HuH-7.5 (cell line): ENCODE data around the gene QRICH1.

ENCODE experiments used
- DNase-seq: peaks from one replicate; pipeline ENCODE4 v3.0.0; 2011; ENCODE audit warnings: low spot score

The QRICH1 gene

DNA sequence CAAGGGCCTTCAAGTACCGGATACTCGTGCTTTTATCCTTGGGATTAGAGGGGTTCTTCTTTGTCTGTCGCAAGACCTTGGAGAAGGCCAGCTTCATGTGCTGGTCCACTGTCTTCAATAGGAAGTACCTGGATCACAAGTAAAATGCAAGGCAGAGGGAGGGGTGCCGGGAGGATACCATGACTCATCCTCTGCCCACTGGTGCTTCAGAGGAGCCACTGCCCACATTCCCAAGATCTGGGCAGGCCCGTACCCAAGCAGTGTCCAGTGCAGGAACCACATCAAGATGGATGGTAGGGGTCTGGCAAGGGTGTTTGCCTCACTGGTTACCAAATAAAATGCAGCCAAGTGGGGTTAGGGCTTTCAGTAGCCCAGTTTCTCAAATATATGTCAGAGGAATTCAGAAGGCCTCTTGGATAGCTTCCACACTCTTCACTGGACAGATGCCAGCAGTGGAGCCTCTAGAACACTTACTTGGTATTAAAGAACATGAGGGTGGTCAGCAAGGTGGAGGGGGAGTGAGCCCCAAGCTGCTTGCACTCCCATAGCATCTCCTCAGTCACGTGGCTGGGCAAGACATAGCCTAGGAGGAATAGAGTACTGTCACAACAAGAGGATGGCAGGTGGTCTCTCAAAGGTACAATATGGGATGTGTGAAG is 61.1 kb downstream of the QRICH1 start:
- no peak for DNase-seq

DNA sequence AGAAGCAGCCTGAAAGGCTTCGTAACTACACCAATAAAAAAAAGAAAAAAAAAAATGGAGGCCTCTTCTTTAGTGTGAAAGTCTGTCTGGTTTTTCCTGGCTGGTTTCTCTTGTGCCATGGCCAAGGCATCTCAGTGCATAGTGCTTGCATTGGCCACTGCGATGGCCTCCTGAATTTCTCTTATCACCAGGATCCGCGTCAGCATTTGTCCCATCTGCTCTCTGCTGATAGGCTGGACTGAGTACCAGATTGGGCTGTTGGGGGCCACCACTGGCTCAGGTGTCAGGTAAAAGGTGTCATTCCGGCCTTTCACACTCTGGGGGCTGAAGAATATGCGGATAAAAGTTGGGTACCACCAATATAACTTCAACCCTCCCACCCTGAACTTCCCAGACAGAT is 63.5 kb downstream of the QRICH1 start:
- DNase-seq: no peak

DNA sequence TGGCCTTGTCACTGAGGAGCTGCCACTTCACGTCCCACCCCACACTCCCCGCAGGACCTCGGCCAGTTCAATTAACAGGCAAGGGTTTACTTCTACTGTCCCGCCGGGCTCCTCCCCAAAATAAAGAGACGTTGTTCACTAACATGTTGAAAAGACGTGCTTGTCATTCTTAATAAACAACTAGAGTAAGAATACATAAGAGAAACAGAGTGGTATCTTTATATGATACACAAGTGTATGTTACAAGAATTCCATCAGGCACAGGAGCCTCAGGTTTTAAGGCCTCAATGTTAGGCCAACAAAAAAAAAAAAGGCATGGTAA is 64.3 kb downstream of the QRICH1 start:
- no peak for DNase-seq

DNA sequence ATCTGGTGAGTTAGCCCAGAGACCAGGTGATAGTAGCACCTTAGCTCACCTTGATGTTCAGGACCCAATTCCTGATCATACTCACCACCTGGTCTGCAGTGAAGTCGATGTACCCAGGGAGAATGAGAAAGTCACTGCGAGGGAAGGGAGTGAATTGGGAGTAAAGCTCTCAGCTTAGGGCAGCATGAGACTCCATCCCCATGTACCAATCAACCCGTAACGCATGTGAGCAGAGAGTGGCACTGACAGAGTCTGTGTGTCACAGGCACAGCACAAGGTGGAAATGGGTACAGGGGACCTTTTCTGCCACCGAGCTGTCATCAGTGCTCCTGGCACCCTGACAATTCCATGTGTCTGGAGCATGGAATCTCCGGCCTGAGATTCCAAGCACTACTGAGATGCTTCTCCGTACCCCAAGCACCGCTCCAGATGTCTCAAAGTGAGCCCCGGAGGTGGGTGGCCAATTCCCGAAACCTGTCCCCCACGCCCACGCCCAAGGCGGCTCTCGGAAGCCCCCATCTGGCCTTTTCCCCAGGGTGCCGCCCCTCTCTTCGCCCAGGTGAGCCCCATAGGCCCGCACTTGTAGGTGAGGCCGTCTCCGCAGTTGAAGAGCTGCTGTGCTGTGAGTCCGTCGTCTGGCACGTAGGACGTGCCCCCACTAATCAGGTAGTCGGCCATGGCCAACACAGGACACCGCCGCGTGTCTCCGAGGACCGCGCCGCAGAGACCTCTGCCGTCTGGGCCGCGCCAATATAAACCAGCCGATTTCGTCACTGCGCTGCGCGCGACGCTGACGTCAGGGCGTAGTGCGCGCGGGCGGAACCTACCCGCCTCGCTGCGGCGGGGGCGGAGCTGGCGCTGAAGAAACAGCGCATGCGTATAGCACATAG is 65.0 kb downstream of the QRICH1 start, which contains the start of gene IMPDH2:
Gene IMPDH2 (minus strand): TSS at position 726 of the 890 bp plus-strand sequence. CDS start 48 bp downstream, at position 678.
- DNase-seq: peak; percentile 76

DNA sequence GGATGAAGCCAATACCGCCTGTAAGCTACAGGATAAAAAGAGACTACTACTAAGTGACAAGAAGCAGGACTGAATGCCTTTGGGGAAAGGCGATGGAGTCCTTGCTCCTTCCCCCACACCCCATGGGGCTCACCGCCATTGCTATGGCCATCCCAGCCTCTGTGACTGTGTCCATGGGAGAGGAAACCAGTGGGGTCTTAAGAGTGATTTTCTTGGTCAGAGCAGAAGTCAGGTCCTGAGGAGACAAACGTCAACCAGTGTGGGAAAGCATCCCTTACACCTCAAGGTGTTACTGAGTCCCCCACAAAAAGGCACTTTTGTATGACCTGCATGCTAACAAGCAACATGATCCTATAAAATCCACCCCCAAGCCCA is 65.6 kb downstream of the QRICH1 start:
- DNase-seq: no peak

DNA sequence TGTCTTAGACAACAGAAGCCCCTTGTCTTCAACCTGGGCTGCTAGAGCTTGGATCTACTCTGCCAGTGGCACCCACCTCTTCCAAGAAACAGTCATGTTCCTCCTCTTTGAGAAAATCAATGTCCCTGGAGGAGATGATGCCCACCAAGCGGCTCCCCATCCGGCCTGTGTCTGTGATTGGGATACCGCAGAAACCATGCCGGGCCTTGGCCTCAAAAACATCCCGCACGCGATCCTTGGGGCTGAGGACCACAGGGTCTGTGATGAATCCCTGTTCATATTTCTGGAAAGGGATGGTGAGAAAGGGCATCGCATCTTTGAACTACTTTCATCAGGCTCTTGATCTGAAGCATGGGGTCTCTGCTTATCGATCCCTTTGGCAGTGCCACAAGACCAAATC is 66.2 kb downstream of the QRICH1 start:
- DNase-seq: no peak

DNA sequence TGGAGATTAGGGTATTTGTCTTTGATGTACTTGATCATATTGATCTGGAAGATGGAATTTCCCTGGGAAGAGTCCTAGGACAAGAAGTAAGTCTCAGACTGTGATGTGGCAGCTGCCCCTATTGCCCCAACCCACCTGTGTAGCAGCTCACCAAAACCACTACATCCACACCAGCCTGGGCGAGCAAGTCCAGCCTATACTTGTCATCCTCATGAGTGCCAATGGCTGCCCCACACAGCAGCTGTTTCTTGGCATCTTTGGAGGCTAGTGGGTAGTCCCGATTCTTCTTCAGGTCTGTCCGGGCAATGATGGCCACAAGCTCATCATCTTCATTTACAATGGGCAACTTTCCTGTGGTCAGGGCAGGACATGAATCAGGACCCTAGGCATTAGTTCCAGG is 67.3 kb downstream of the QRICH1 start:
- DNase-seq: no peak

DNA sequence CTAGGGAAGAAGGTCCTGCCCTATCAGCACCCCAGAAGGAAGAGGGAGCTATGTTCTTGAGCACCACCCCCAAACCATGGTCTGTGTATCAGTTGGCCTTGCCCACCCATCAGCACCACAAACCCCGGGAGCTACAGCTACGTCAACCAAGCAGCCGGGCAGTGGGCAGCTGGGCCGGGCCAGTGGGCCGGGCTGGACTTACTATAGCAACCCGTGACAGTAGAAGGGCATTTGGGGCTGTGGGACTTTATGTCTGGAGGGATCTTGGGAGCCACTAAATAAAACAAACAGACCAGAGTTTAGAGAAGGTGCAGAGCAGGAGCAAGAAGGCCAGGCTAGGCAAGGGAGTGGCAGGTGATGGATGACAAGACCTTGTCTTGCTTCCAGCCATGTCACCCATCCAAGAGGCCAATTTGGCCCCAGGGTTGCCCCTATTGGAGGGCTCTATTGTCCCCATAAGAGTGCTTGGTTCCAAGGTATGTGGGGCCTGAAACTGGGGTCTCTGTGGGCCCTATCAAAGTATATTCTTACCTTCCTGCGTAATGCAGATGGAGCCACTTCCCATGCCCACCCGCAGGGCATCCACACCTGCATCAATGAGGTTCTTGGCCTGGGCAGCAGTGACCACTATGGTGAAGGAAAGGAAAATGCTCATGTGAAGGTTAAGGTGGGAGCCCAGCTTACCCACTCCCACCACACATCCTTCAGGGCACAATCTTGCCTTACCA is 67.9 kb downstream of the QRICH1 start:
- no peak for DNase-seq

DNA sequence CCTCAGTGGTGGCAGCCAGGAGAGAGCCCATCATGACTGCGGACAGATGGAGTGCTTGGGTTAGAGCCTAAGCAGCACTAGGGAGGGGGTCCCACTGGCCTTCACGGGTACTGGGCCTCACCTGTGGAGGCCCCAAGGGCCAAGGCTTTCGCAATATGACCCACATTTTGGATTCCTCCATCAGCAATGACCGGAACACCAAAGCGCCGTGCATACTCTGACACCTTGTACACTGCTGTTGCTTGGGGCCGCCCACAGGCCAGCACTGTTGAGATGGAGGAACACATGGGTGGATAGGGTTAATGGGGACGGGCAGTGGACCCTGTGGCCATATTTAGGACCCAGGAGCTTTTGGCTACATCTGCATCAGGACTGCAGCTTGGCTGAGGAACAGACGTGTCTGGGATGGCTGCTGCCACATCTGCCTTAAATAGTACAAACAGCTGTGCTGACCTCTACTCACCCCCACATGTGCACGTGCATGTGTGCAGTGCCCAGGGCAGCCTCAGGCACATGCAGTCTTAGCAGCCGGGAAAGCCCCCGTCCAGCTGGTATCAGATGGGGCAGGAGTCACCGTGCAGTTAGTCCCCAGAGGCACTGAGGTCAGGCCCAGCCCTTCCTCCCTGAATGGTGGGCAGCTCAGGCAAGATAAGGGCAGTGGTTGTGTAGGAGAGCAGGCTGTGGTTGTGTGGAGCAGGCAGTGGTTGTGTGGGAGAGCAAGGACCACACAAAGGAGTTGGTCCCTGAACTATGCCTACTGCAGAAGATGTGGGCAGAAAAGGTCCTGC is 68.7 kb downstream of the QRICH1 start:
- no peak for DNase-seq

DNA sequence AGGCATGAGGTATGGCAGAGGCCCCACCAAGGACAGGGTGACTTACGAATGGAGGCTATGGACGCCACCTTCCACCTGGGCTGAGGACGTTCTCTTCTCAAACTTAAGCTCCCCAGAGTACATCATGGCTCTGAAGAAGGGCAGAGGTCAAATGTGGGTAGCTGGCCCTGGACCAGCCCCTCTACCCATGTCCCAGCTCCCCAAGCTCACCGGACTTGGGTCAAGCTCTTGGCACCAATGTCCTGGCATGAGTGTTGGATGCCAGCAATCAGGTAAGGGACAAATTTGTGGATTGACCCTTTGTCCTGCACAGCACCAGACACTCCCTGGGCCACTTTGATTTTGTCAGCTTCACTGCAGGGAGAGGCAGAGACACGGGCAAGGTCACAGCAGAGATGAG is 69.4 kb downstream of the QRICH1 start:
- no peak for DNase-seq

DNA sequence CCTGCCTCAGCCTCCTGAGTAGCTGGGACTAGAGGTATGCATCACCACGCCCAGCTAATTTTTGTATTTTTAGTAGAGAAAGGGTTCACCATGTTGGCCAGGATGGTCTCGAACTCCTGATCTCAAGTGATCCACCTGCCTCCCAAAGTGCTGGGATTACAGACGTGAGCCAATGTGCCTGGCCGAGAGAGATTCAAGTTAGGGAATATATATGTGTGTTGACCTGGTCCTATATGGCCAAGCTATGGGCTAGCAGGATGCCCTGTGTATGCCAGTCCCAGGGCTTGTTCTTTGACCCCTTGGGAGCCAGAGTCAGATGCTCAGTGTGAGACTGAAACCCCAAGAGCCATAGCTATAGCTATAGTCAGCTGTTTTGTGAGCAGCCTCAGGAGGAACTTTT is 70.1 kb downstream of the QRICH1 start:
- no peak for DNase-seq

DNA sequence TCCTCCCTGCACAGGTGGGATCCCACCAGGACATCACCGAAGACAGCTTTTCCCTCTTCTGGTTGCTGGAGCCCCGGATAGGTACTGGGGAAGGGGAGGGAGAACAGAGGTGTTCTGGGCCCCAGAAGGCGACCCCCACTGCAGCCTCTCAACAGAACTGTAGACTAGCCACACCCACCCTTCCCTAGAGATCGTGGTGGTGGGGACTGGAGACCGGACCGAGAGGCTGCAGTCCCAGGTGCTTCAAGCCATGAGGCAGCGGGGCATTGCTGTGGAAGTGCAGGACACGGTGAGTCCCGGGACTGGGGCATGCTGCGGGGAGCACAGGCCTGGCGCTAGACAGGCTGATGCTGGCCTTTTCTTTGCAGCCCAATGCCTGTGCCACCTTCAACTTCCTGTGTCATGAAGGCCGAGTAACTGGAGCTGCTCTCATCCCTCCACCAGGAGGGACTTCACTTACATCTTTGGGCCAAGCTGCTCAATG is 71.1 kb downstream of the QRICH1 start:
- no peak for DNase-seq

DNA sequence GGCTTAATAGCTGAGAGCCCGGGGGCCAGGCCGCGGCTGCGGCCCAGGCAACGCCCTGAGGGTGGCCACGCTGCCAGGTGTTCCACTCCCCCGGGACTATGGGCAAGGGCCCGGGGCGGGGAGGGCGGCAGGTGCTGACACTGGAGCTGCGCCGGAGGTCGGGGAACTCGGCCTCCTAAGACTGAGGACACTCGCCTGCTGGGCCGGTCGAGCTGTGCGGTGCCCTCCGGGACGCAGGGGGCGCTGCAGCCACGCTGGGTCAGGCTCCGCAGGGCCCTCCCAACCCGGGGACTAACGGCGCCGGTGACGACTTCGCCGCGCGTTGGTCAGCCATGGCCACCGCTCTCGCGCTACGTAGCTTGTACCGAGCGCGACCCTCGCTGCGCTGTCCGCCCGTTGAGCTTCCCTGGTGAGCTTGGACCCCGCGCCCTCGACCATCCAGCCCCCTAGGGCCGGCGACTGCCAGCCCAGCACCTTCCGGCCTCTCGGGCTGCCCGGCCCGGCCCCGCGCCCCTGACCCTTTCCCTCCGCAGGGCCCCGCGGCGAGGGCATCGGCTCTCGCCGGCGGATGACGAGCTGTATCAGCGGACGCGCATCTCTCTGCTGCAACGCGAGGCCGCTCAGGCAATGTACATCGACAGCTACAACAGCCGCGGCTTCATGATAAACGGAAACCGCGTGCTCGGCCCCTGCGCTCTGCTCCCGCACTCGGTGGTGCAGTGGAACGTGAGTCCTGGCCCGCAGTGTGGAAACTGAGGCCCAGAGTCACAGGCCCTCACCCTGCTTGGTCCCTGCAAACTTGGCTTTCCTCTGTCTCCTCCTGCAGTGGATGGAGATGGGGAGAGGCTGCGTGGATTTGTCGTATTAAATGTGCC is 71.8 kb downstream of the QRICH1 start, which contains the start of gene NDUFAF3:
Gene NDUFAF3 (plus strand): TSS at position 309 of the 875 bp plus-strand sequence. CDS start 24 bp downstream, at position 333.
- DNase-seq: peak; percentile 92

DNA sequence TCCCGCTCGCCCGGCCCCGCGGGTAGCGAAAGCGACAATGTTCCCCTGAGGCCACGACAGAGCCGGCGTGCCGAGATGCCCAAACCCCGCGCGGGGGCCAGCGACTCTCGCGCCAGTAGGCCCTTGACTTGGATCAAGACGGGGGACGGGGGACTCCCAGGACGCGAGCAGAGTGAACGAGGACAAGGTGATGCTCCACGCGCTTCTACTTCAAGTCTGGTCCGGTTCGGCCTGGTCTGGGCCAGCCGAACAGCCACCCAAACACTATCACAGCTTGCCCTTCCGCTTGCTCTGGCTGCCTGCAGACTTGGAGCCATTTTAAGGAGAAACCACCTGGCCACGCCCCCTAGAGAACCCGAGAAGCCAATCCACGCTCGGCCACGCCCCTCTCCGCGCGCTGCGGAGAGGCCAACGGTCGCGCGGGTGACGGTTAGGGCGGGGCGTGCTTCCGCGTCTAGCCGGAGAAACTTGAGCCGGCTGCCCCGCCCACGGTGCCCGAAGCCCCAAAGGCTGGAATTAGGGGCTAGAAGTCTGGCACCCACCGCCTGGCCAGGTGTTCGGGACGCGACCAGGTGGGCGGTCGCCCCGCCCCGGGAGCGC is 72.6 kb downstream of the QRICH1 start:
- DNase-seq: peak; percentile 95

DNA sequence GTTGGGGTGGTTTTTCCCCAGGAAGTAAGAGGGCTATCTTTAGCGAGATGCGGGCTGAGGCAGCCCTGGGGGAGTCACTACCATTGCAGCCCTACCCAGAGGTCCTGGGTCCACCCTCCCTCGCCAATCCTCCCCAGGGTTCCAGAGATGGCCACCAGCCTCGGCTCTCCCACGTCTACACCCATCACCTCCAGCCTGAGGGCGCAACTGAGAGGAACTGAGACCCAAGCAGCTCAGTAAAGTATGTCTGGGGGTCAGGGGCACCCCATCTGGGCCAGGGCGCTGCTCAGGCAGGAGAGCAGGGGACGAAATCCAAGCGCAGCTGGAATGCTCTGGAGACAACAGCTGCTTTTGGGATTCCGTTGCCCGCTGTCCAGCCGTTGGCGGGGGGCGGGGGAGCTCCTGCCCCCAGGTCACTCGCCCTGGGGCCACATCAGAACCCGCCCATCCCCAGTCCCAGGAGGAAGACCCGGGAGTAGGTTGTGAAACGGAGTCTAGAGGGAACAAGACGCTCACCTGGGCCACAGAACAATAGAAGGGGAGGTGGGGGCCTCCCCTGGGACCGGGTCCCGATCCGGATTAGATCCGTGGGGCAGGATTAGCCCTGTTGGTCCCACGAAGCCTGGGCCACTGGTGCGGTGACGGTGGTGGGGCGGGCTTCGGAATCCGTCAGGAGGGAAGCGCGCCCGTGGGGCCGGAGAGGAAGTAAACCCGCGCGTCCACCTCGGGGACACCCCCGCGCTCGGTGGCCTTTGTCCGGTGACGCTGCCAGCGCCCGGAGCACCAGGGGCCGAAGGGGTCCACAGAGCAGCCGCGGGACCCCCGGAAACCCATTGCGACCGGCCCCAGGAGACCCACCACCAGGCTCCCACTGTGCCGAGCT is 73.3 kb downstream of the QRICH1 start:
- peak; percentile 68 for DNase-seq

DNA sequence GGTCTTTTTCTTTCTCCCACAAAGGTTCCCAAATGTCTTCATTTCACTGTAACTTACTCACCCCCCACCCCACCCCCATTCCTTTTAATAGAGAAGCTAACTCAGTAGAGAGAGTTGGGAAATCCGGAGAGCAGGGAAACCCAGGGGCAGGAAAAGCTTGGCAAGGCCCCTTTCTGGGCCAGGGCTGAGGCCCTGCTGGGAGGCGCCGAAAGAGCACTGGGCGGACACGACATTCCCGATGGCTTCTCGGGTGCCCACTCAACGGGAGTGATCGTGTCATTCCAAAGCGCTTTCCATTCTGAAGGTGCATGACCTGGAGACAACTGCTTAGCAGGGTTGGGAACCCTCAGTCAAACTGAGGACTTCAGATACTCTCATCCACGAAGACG is 73.9 kb downstream of the QRICH1 start:
- no peak for DNase-seq

DNA sequence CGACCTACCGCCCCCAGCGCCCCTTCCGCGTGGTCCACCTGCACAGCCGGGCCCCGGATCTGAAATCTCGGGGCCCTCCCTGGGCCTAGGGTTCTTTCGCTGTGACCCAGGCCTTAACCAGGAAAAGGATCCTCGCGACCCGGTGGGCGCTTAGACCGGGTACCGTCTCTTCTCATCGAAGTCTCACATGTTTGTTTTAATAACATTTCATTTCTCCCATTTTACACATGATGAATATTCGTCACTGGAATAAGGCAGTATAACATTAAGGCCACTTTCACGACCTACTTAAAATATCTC is 75.2 kb downstream of the QRICH1 start:
- no peak for DNase-seq

DNA sequence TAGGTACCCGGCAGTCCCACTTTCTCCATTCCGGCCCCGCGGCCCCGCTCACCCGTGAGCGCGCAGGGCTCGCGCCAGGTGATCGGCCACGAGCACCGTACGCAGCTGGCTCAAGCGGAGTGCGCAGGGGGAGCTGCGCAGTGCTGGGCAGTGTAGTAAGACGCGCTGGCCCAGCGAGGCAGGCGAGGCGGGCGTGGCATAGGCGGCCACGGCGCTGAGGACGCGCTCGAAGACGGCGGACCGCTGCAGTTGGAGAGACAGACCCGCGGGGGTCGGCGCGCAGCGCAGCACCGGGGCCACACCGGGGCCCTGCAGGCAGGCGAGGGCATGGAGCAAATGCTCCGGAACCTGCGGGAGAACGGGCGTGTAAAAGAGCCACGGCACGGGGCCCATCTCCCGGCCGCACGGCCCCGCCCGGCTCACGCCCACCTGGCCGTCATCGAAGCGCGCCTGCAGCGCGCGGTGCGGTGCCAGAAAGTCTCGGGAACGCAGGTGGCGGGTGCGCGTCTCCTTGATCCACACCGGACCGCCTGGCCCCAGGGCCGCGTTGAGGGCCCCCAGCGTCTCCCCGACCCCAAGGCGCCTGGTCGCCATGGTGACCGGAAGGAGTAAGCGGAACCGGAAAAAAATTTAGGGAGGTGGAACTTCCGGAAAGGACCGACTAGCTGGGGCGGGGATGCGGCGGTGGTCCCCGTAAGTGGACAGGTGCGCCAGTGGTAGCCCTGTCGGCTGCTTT is 75.7 kb downstream of the QRICH1 start, which contains the start of gene DALRD3:
Gene DALRD3 (minus strand): TSS at position 610 of the 736 bp plus-strand sequence. CDS start 16 bp downstream, at position 594.
- peak; percentile 85 for DNase-seq
